GM18907 (cell line): ENCODE results near the gene PLEKHG4B.

ENCODE experiments used
- ATAC-seq: cut with Tn5 transposase; IDR thresholded peaks from one replicate; pipeline ENCODE4 v1.9.1; 2021; ENCODE audit warnings: mild to moderate bottlenecking, moderate library complexity; ENCODE audit not compliant: unreplicated experiment

Gene PLEKHG4B

GRCh38 chr5:167982-168660, 76.2 kb downstream of the PLEKHG4B start:
- no peak for ATAC-seq

- no peak for ATAC-seq
These were observed 77.2 kb downstream of the PLEKHG4B start for GRCh38 chr5:169071-169727.

- ATAC-seq: no peak
These were observed 77.7 kb downstream of the PLEKHG4B start for GRCh38 chr5:169728-170094.

GRCh38 chr5:170971-171800, 79.2 kb downstream of the PLEKHG4B start:
- ATAC-seq: no peak

- ATAC-seq: no peak
These were observed 79.9 kb downstream of the PLEKHG4B start for GRCh38 chr5:171801-172331.

- no peak for ATAC-seq
These were observed 80.5 kb downstream of the PLEKHG4B start for GRCh38 chr5:172421-172820.

- ATAC-seq: no peak
These were observed 80.9 kb downstream of the PLEKHG4B start for GRCh38 chr5:172841-173251.

GRCh38 chr5:173392-174290, 81.7 kb downstream of the PLEKHG4B start:
- no peak for ATAC-seq

- no peak for ATAC-seq
These were observed 82.3 kb downstream of the PLEKHG4B start for GRCh38 chr5:174291-174600.

GRCh38 chr5:174876-175465, 83.0 kb downstream of the PLEKHG4B start:
- no peak for ATAC-seq

- ATAC-seq: no peak
These were observed 84.4 kb downstream of the PLEKHG4B start for GRCh38 chr5:176296-176823.

GRCh38 chr5:178110-178509, 86.1 kb downstream of the PLEKHG4B start:
- no peak for ATAC-seq

GRCh38 chr5:179401-179800, 87.4 kb downstream of the PLEKHG4B start:
- ATAC-seq: no peak

- ATAC-seq: no peak
These were observed 88.4 kb downstream of the PLEKHG4B start for GRCh38 chr5:180286-180918.

GRCh38 chr5:181160-181559, 89.2 kb downstream of the PLEKHG4B start:
- no peak for ATAC-seq

- ATAC-seq: no peak
These were observed 89.6 kb downstream of the PLEKHG4B start for GRCh38 chr5:181566-181965.

GRCh38 chr5:182126-182525, 90.2 kb downstream of the PLEKHG4B start:
- ATAC-seq: no peak

- ATAC-seq: no peak
These were observed 92.5 kb downstream of the PLEKHG4B start for GRCh38 chr5:184471-184870.
